GM23338 (cell line): ENCODE data around the gene STXBP2. TPM values are rescaled to one million over a fixed set of nuclear protein-coding genes. Genes with fewer than 3 reads are reported as not detected.

Source experiments
- ATAC-seq: fragments of 200-7000 bp; cut with Tn5 transposase; 3 replicates; pipeline ENCODE4 v1.9.1; 2020
- DNase-seq: peaks from one replicate; pipeline ENCODE4 v3.0.0-alpha.2; 2015; ENCODE audit warnings: low spot score
- H2AFZ ChIP-seq: fragments of 200-600 bp; sonication (generic); 2 replicates; pipeline ENCODE4 v1.8.0; 2016; ENCODE audit warnings: antibody characterized with exemption, mild to moderate bottlenecking, moderate library complexity
- H3F3A ChIP-seq: fragments of 200-600 bp; sonication (generic); replicated peaks from 2 replicates; pipeline ENCODE4 v1.8.0; 2017; ENCODE audit warnings: antibody characterized with exemption, mixed run types, low read depth
- H3K27ac ChIP-seq: fragments of 200-600 bp; sonication (generic); 2 replicates; pipeline ENCODE4 v1.6.1; 2016; ENCODE audit warnings: low read depth
- H3K27me3 ChIP-seq: fragments of 200-600 bp; sonication (generic); 2 replicates; pipeline ENCODE4 v1.8.0; 2016; ENCODE audit warnings: mild to moderate bottlenecking, mixed run types, moderate library complexity; ENCODE audit not compliant: insufficient read depth
- H3K36me3 ChIP-seq: fragments of 200-600 bp; sonication (generic); 2 replicates; pipeline ENCODE4 v1.8.0; 2016; ENCODE audit warnings: mild to moderate bottlenecking; ENCODE audit not compliant: insufficient read depth
- H3K4me1 ChIP-seq: fragments of 200-600 bp; sonication (generic); 2 replicates; pipeline ENCODE4 v1.8.0; 2016; ENCODE audit warnings: mild to moderate bottlenecking, moderate library complexity; ENCODE audit not compliant: insufficient read depth
- H3K4me2 ChIP-seq: fragments of 200-600 bp; sonication (generic); 2 replicates; pipeline ENCODE4 v1.7.1; 2017; ENCODE audit warnings: mixed run types
- H3K4me3 ChIP-seq: fragments of 200-600 bp; sonication (generic); 2 replicates; pipeline ENCODE4 v1.6.1; 2016; ENCODE audit warnings: mixed run types
- H3K79me2 ChIP-seq: fragments of 200-600 bp; sonication (generic); replicated peaks from 2 replicates; pipeline ENCODE4 v1.8.0; 2017; ENCODE audit warnings: mild to moderate bottlenecking; ENCODE audit not compliant: insufficient read depth
- H3K9me2 ChIP-seq: fragments of 200-600 bp; sonication (generic); 2 replicates; pipeline ENCODE4 v1.8.0; 2017; ENCODE audit not compliant: insufficient read depth
- H4K20me1 ChIP-seq: fragments of 200-600 bp; sonication (generic); replicated peaks from 2 replicates; pipeline ENCODE4 v1.8.0; 2017; ENCODE audit warnings: mild to moderate bottlenecking; ENCODE audit not compliant: insufficient read depth
- H3K27ac Mint-ChIP-seq: 2 replicates; pipeline ENCODE4 v1.8.0; 2020; ENCODE audit warnings: inconsistent platforms, mild to moderate bottlenecking, moderate library complexity, mixed read lengths
- H3K27me3 Mint-ChIP-seq: 3 replicates; pipeline ENCODE4 v1.8.0; 2022; ENCODE audit warnings: low read depth, mild to moderate bottlenecking, moderate library complexity, mixed read lengths, inconsistent platforms; ENCODE audit not compliant: insufficient read depth, poor library complexity
- H3K36me3 Mint-ChIP-seq: 3 replicates; pipeline ENCODE4 v1.8.0; 2021; ENCODE audit warnings: low read depth, mild to moderate bottlenecking, inconsistent platforms, moderate library complexity, mixed read lengths
- H3K4me1 Mint-ChIP-seq: 3 replicates; pipeline ENCODE4 v1.8.0; 2020; ENCODE audit warnings: mild to moderate bottlenecking, inconsistent platforms, mixed read lengths
- H3K4me3 Mint-ChIP-seq: 3 replicates; pipeline ENCODE4 v1.8.0; 2021; ENCODE audit warnings: moderate library complexity, mild to moderate bottlenecking, inconsistent platforms, mixed read lengths
- H3K9me3 Mint-ChIP-seq: 3 replicates; pipeline ENCODE4 v1.8.0; 2020; ENCODE audit warnings: moderate library complexity, mild to moderate bottlenecking, inconsistent platforms, mixed read lengths
- CREB1 ChIP-seq: fragments of 250-450 bp; sonication (Bioruptor Pico); IDR thresholded peaks from 2 replicates; pipeline ENCODE4 v1.5.0; 2020; ENCODE audit warnings: low read depth, mild to moderate bottlenecking, moderate library complexity
- EZH2 ChIP-seq: fragments of 200-600 bp; sonication (generic); IDR thresholded peaks from one replicate; pipeline ENCODE4 v1.8.0; 2017; ENCODE audit warnings: antibody characterized with exemption, mild to moderate bottlenecking, low read depth; ENCODE audit not compliant: unreplicated experiment
- EZH2phosphoT487 ChIP-seq: fragments of 200-600 bp; sonication (generic); IDR thresholded peaks from one replicate; pipeline ENCODE4 v1.8.1; 2018; ENCODE audit warnings: antibody characterized with exemption; ENCODE audit not compliant: unreplicated experiment
- NANOG ChIP-seq: IDR thresholded peaks from 2 replicates; pipeline ENCODE4 v1.6.1; 2016; ENCODE audit warnings: antibody characterized with exemption, borderline replicate concordance
- POLR2AphosphoS5 ChIP-seq: IDR thresholded peaks from 2 replicates; pipeline ENCODE4 v1.6.1; 2016; ENCODE audit warnings: antibody characterized with exemption, low read depth
- STAT1 ChIP-seq: IDR thresholded peaks from one replicate; pipeline ENCODE4 v1.6.1; 2016; ENCODE audit warnings: antibody characterized with exemption; ENCODE audit not compliant: unreplicated experiment
- ZNF114 ChIP-seq: fragments of 250-450 bp; sonication (Bioruptor Pico); IDR thresholded peaks from 2 replicates; pipeline ENCODE4 v1.5.0; 2020; ENCODE audit warnings: mild to moderate bottlenecking, moderate library complexity
- ZNF331 ChIP-seq: fragments of 250-450 bp; sonication (Bioruptor Pico); IDR thresholded peaks from 2 replicates; pipeline ENCODE4 v1.5.0; 2020; ENCODE audit warnings: low read depth, mild to moderate bottlenecking, moderate library complexity
- polyA plus RNA-seq: library from polyadenylated mRNA; unstranded; fragments of >200 nt; fragmentation: Nextera tagmentation; extraction: Ambion mirVana; gene quantifications from 2 replicates; pipeline ENCODE4 v1.2.1, GENCODE V29; 2016
- total RNA-seq: library from RNA; depleted of rRNA; stranded (reverse); fragments of >200 nt; shearing (Covaris generic); gene quantifications from 2 replicates; pipeline ENCODE4 v1.2.3, GENCODE V29; 2014
- TF ChIP-seq, protein P1 (sequence below), 2 experiments: fragments of 200-600 bp in 1 of 2; sonication (generic) in 1 of 2; conservative IDR thresholded peaks; 2 replicates each; pipeline versions ENCODE4 v1.5.1 to v1.6.1; 2016 to 2017; ENCODE audit warnings: antibody characterized with exemption in 2 of 2, low read depth in 2 of 2, mild to moderate bottlenecking in 2 of 2, moderate library complexity in 1 of 2
- TF ChIP-seq, protein P2 (sequence below): IDR thresholded peaks from 2 replicates; pipeline ENCODE4 v1.6.1; 2016; ENCODE audit warnings: antibody characterized with exemption
- TF ChIP-seq, protein P3 (sequence below): fragments of 250-450 bp; sonication (Bioruptor Pico); IDR thresholded peaks from 2 replicates; pipeline ENCODE4 v1.5.0; 2020; ENCODE audit warnings: mild to moderate bottlenecking, moderate library complexity

STXBP2 gene
- total and polyA plus RNA-seq, 2 experiments from 2014 or later, result 42.6 to 55.8 TPM

DNA sequence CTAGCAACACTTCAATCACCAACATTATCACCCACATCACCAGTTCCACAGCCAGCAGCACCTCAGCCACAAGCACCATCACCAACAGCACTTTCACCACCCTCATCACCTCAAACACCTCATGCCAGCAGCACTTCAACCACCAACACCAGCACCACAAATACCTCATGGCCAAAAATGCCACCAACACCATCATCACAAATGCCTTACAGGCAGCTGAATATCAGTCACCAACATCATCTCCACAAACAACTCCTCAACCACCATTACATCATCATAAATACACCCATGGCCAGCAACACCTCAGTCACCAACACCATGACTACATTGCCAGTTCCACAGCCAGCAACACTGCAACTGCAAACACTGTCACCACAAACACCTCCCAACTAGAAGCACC, 54.6 kb downstream of the STXBP2 start (continued):
- no peak for TF ChIP-seq POLR2AphosphoS5
- TF ChIP-seq, protein P1, sequence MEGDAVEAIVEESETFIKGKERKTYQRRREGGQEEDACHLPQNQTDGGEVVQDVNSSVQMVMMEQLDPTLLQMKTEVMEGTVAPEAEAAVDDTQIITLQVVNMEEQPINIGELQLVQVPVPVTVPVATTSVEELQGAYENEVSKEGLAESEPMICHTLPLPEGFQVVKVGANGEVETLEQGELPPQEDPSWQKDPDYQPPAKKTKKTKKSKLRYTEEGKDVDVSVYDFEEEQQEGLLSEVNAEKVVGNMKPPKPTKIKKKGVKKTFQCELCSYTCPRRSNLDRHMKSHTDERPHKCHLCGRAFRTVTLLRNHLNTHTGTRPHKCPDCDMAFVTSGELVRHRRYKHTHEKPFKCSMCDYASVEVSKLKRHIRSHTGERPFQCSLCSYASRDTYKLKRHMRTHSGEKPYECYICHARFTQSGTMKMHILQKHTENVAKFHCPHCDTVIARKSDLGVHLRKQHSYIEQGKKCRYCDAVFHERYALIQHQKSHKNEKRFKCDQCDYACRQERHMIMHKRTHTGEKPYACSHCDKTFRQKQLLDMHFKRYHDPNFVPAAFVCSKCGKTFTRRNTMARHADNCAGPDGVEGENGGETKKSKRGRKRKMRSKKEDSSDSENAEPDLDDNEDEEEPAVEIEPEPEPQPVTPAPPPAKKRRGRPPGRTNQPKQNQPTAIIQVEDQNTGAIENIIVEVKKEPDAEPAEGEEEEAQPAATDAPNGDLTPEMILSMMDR (conservative IDR thresholded peaks at IDR 0.05; ENCODE audit: low read depth in 2 of 2), result no peak
- TF ChIP-seq, protein P2, sequence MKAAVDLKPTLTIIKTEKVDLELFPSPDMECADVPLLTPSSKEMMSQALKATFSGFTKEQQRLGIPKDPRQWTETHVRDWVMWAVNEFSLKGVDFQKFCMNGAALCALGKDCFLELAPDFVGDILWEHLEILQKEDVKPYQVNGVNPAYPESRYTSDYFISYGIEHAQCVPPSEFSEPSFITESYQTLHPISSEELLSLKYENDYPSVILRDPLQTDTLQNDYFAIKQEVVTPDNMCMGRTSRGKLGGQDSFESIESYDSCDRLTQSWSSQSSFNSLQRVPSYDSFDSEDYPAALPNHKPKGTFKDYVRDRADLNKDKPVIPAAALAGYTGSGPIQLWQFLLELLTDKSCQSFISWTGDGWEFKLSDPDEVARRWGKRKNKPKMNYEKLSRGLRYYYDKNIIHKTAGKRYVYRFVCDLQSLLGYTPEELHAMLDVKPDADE, result no peak
- TF ChIP-seq CREB1 (CRISPR knock-in tag), result no peak

DNA sequence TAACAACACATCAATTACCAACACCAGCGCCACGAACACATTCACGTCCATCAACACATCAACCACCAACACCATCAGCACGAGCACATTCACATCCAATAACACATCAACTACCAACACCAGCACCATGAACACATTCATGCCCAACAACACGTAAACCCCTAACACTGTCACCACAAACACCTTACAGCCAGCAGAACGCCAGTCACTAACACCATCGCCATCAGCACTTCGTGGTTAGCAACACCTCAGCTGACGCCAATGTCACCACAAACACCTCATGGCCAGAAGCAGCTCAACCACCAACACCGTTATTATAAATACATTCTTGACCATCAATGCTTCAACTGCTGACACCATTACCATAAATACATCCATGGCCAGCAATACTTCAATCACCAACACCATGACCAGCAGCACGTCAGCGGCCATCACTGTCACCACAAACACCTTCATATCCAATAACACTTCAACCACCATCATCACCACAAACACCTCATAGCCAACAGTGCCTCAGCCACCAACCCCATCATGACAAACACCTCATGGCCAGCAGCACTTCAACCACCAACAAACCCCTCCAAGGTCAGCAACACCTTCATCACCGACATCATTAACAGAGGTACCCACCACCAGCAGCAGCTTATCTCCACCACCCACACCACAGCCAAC, 55.6 kb downstream of the STXBP2 start:
- ATAC-seq, result no peak
- Histone ChIP-seq H4K20me1 (no peaks in the 10 kb centered on the region), H3F3A (no peaks in the 10 kb centered on the region), H3K4me3 (no peak overlapping the region), H2AFZ (no peak overlapping the region), H3K4me1 (0 out of 2 replicates have a peak, but pooled peaks cover 4% of the 10 kb centered on the region), H3K36me3 (no peaks in the 10 kb centered on the region), H3K4me2 (no peak overlapping the region), H3K27me3 (0 out of 2 replicates have a peak, but pooled peaks cover 2% of the 10 kb centered on the region), H3K27ac (no peak overlapping the region), H3K9me2 (peaks cover 4% of the 10 kb centered on the region; the same call in 1 of the 2 replicates), H3K79me2 (no peaks in the 10 kb centered on the region)
- H3K4me1 Mint-ChIP-seq, result peaks cover 9% of the 10 kb centered on the region; the same call in 2 of the 3 replicates
- no peak for DNase-seq
- H3K4me3 Mint-ChIP-seq, result no peak overlapping the region
- H3K9me3 Mint-ChIP-seq, result no peaks in the 10 kb centered on the region; the same call in 2 of the 3 replicates
- no peak overlapping the region for H3K27ac Mint-ChIP-seq
- H3K27me3 Mint-ChIP-seq, result peaks cover 6% of the 10 kb centered on the region
- no peaks in the 10 kb centered on the region for H3K36me3 Mint-ChIP-seq
- TF ChIP-seq EZH2phosphoT487, result no peak
- no peak for TF ChIP-seq ZNF114 (CRISPR knock-in tag)
- TF ChIP-seq, protein P1 (conservative IDR thresholded peaks at IDR 0.05; ENCODE audit: low read depth in 2 of 2), result no peak
- TF ChIP-seq ZNF331 (CRISPR knock-in tag), result no peak
- no peak for TF ChIP-seq NANOG
- TF ChIP-seq, protein P3, sequence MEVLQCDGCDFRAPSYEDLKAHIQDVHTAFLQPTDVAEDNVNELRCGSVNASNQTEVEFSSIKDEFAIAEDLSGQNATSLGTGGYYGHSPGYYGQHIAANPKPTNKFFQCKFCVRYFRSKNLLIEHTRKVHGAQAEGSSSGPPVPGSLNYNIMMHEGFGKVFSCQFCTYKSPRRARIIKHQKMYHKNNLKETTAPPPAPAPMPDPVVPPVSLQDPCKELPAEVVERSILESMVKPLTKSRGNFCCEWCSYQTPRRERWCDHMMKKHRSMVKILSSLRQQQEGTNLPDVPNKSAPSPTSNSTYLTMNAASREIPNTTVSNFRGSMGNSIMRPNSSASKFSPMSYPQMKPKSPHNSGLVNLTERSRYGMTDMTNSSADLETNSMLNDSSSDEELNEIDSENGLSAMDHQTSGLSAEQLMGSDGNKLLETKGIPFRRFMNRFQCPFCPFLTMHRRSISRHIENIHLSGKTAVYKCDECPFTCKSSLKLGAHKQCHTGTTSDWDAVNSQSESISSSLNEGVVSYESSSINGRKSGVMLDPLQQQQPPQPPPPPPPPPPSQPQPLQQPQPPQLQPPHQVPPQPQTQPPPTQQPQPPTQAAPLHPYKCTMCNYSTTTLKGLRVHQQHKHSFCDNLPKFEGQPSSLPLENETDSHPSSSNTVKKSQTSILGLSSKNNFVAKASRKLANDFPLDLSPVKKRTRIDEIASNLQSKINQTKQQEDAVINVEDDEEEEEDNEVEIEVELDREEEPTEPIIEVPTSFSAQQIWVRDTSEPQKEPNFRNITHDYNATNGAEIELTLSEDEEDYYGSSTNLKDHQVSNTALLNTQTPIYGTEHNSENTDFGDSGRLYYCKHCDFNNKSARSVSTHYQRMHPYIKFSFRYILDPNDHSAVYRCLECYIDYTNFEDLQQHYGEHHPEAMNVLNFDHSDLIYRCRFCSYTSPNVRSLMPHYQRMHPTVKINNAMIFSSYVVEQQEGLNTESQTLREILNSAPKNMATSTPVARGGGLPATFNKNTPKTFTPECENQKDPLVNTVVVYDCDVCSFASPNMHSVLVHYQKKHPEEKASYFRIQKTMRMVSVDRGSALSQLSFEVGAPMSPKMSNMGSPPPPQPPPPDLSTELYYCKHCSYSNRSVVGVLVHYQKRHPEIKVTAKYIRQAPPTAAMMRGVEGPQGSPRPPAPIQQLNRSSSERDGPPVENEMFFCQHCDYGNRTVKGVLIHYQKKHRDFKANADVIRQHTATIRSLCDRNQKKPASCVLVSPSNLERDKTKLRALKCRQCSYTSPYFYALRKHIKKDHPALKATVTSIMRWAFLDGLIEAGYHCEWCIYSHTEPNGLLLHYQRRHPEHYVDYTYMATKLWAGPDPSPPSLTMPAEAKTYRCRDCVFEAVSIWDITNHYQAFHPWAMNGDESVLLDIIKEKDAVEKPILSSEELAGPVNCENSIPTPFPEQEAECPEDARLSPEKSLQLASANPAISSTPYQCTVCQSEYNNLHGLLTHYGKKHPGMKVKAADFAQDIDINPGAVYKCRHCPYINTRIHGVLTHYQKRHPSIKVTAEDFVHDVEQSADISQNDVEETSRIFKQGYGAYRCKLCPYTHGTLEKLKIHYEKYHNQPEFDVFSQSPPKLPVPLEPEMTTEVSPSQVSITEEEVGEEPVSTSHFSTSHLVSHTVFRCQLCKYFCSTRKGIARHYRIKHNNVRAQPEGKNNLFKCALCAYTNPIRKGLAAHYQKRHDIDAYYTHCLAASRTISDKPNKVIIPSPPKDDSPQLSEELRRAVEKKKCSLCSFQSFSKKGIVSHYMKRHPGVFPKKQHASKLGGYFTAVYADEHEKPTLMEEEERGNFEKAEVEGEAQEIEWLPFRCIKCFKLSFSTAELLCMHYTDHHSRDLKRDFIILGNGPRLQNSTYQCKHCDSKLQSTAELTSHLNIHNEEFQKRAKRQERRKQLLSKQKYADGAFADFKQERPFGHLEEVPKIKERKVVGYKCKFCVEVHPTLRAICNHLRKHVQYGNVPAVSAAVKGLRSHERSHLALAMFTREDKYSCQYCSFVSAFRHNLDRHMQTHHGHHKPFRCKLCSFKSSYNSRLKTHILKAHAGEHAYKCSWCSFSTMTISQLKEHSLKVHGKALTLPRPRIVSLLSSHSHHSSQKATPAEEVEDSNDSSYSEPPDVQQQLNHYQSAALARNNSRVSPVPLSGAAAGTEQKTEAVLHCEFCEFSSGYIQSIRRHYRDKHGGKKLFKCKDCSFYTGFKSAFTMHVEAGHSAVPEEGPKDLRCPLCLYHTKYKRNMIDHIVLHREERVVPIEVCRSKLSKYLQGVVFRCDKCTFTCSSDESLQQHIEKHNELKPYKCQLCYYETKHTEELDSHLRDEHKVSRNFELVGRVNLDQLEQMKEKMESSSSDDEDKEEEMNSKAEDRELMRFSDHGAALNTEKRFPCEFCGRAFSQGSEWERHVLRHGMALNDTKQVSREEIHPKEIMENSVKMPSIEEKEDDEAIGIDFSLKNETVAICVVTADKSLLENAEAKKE (CRISPR knock-in tag), result no peak
- TF ChIP-seq EZH2, result no peak
- no peak for TF ChIP-seq STAT1
- TF ChIP-seq, protein P2, result no peak
- no peak for TF ChIP-seq POLR2AphosphoS5
- no peak for TF ChIP-seq CREB1 (CRISPR knock-in tag)
